Hepatocyte (in vitro differentiated cells): Measurements from ENCODE around the gene CCR2. TPM values are rescaled to one million over a fixed set of nuclear protein-coding genes. Genes with fewer than 3 reads are reported as not detected.

ENCODE experiments used
- DNase-seq: peaks from one replicate; pipeline ENCODE4 v3.0.0-alpha.2; 2016; ENCODE audit warnings: low spot score
- H2AFZ ChIP-seq: fragments of 200-600 bp; sonication (generic); 2 replicates; pipeline ENCODE4 v1.6.0; 2016; ENCODE audit warnings: antibody characterized with exemption, mild to moderate bottlenecking
- H3K27ac ChIP-seq: fragments of 200-600 bp; sonication (generic); 2 replicates; pipeline ENCODE4 v1.5.1; 2016; ENCODE audit warnings: mild to moderate bottlenecking
- H3K27me3 ChIP-seq: fragments of 200-600 bp; sonication (generic); 2 replicates; pipeline ENCODE4 v1.6.1; 2016
- H3K36me3 ChIP-seq: fragments of 200-600 bp; sonication (generic); replicated peaks from 2 replicates; pipeline ENCODE4 v1.5.1; 2016; ENCODE audit warnings: low read depth; ENCODE audit not compliant: insufficient read depth
- H3K4me1 ChIP-seq: fragments of 200-600 bp; sonication (generic); 2 replicates; pipeline ENCODE4 v1.5.1; 2016; ENCODE audit warnings: mild to moderate bottlenecking, moderate library complexity; ENCODE audit not compliant: insufficient read depth
- H3K4me2 ChIP-seq: fragments of 200-600 bp; sonication (generic); 2 replicates; pipeline ENCODE4 v1.6.0; 2016
- H3K4me3 ChIP-seq: fragments of 200-600 bp; sonication (generic); 2 replicates; pipeline ENCODE4 v1.5.1; 2016; ENCODE audit warnings: mild to moderate bottlenecking
- H3K79me2 ChIP-seq: fragments of 200-600 bp; sonication (generic); 2 replicates; pipeline ENCODE4 v1.6.0; 2017; ENCODE audit warnings: mild to moderate bottlenecking
- H3K9me2 ChIP-seq: fragments of 200-600 bp; sonication (generic); replicated peaks from 2 replicates; pipeline ENCODE4 v1.6.0; 2017; ENCODE audit warnings: mild to moderate bottlenecking; ENCODE audit not compliant: insufficient read depth
- H3K9me3 ChIP-seq: fragments of 200-600 bp; sonication (generic); 2 replicates; pipeline ENCODE4 v1.5.1; 2016; ENCODE audit warnings: low read depth, mild to moderate bottlenecking
- H4K20me1 ChIP-seq: fragments of 200-600 bp; sonication (generic); 2 replicates; pipeline ENCODE4 v1.6.0; 2016; ENCODE audit warnings: mild to moderate bottlenecking; ENCODE audit not compliant: insufficient read depth, poor library complexity, severe bottlenecking
- CTCF ChIP-seq: fragments of 200-600 bp; sonication (generic); IDR thresholded peaks from 2 replicates; pipeline ENCODE4 v1.5.1; 2016; ENCODE audit warnings: antibody characterized with exemption, mild to moderate bottlenecking; ENCODE audit not compliant: poor library complexity
- EZH2 ChIP-seq: fragments of 200-600 bp; sonication (generic); IDR thresholded peaks from 2 replicates; pipeline ENCODE4 v1.6.1; 2016; ENCODE audit warnings: antibody characterized with exemption, mild to moderate bottlenecking, borderline replicate concordance
- EZH2phosphoT487 ChIP-seq: fragments of 200-600 bp; sonication (generic); IDR thresholded peaks from one replicate; pipeline ENCODE4 v1.6.1; 2018; ENCODE audit warnings: antibody characterized with exemption, mild to moderate bottlenecking, low read depth, moderate library complexity; ENCODE audit not compliant: unreplicated experiment, severe bottlenecking
- WGBS: methylation state at CpG from one replicate; pipeline ENCODE4 v1.1.6; 2016; ENCODE audit warnings: low lambda C conversion rate; ENCODE audit errors: missing lambda C conversion rate; 5-methylcytosine and 5-hydroxymethylcytosine counted together
- polyA plus RNA-seq: library from polyadenylated mRNA; unstranded; fragments of >200 nt; fragmentation: Nextera tagmentation; extraction: Ambion mirVana; gene quantifications from 2 replicates; pipeline ENCODE4 v1.2.1, GENCODE V29; 2016
- total RNA-seq: library from RNA; depleted of rRNA; stranded (reverse); fragments of >200 nt; gene quantifications from 2 replicates; pipeline ENCODE4 v1.2.3, GENCODE V29; 2014

CCR2 gene
- total and polyA plus RNA-seq, 2 experiments from 2014 or later, result 0.23 TPM; not detected in 1

GRCh38 chr3:46314517-46314916 is 39.4 kb upstream of the CCR2 start:
- no peaks in the 10 kb centered on the region for H3K36me3 ChIP-seq
- DNase-seq, result no peak

GRCh38 chr3:46316206-46316605 is 37.7 kb upstream of the CCR2 start:
- DNase-seq, result no peak
- Histone ChIP-seq H3K36me3 (no peaks in the 10 kb centered on the region), H3K4me1 (no peaks in the 10 kb centered on the region), H4K20me1 (no peaks in the 10 kb centered on the region), H3K27me3 (no peaks in the 10 kb centered on the region), H3K4me3 (no peak overlapping the region), H3K4me2 (no peak overlapping the region), H2AFZ (no peak overlapping the region), H3K79me2 (no peaks in the 10 kb centered on the region), H3K9me3 (no peaks in the 10 kb centered on the region), H3K27ac (no peak overlapping the region), H3K9me2 (no peaks in the 10 kb centered on the region)
- TF ChIP-seq EZH2 (no peak), CTCF (no peak)

More at GRCh38 chr3:46314517-46314916, 39.4 kb upstream of the CCR2 start:
- H3K9me2 ChIP-seq, result no peaks in the 10 kb centered on the region
- no peaks in the 10 kb centered on the region for H3K4me1 ChIP-seq
- no peaks in the 10 kb centered on the region for H3K79me2 ChIP-seq
- TF ChIP-seq EZH2phosphoT487 (no peak), EZH2 (no peak), CTCF (no peak)
- no peaks in the 10 kb centered on the region for H4K20me1 ChIP-seq
- no peak overlapping the region for H2AFZ ChIP-seq
- H3K4me3 ChIP-seq, result no peak overlapping the region
- no peaks in the 10 kb centered on the region for H3K27me3 ChIP-seq
- H3K4me2 ChIP-seq, result no peak overlapping the region
- H3K27ac ChIP-seq, result no peak overlapping the region
- no peaks in the 10 kb centered on the region for H3K9me3 ChIP-seq

GRCh38 chr3:46318207-46318927 is 35.5 kb upstream of the CCR2 start:
- Histone ChIP-seq H3K27ac (no peak overlapping the region), H3K36me3 (no peaks in the 10 kb centered on the region), H3K4me2 (no peak overlapping the region), H3K4me1 (no peaks in the 10 kb centered on the region), H3K27me3 (no peaks in the 10 kb centered on the region), H3K79me2 (no peaks in the 10 kb centered on the region), H2AFZ (no peak overlapping the region), H4K20me1 (no peaks in the 10 kb centered on the region), H3K4me3 (no peak overlapping the region), H3K9me3 (no peaks in the 10 kb centered on the region), H3K9me2 (no peaks in the 10 kb centered on the region)
- no peak for TF ChIP-seq EZH2
- TF ChIP-seq CTCF, result no peak
- no peak for TF ChIP-seq EZH2phosphoT487
- 93% methylated on average over 3 of the region's 3 CpGs for WGBS
- no peak for DNase-seq
